Measurements from ENCODE around the gene OR52K2.
"Not testable (repeated sequence)": the region's sequence is repeated elsewhere in the genome, so short reads cannot be mapped to it uniquely, and the experiment has no call there.

OR52K2 gene

DNA sequence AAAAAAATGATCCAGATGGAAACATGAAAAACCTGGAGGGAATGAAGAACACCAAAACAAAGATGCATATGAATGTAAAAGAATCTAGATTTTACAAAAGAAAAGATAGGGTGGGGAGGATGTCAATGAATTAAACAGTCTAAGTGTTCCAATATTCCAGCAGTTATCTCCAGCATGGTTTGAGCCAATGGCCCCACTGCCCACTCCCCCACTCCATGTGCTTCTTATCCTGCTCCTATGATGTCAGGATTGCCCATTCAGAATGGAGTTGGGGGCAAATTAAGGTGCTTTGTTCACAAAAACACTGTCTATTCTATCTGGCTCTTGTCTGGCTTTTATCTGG is 32.1 kb downstream of the OR52K2 start:
- no peak for DNase-seq (ENCODE audit: extremely low read depth, insufficient read length)

DNA sequence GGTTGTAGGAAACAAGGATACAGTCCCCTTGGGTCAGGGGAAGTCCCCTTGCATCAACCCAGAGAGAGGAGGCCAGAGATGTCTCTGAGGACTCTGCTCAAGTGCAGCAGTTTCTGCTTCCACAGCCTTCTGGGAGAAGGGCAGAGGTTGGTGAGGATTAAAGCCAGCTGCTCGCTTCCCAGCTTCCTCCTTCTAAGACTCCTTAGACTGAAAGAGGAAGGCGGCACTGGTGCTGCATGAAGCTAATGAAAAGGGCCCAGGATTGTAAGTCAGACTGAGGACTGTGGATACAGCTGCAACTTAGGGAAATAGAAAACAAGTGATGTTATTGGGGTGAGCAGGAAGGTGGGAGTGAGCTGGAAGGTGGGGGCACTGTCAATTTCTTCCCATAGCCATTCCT is 33.4 kb downstream of the OR52K2 start, which contains the start of gene OR52K1:
Gene OR52K1, plus strand, starts transcription at position 202 of the 400 bp plus-strand sequence. CDS start 6,255 bp downstream, outside the sequence.
- no peak for DNase-seq (ENCODE audit: extremely low read depth, insufficient read length)
- TF ChIP-seq, protein P1, sequence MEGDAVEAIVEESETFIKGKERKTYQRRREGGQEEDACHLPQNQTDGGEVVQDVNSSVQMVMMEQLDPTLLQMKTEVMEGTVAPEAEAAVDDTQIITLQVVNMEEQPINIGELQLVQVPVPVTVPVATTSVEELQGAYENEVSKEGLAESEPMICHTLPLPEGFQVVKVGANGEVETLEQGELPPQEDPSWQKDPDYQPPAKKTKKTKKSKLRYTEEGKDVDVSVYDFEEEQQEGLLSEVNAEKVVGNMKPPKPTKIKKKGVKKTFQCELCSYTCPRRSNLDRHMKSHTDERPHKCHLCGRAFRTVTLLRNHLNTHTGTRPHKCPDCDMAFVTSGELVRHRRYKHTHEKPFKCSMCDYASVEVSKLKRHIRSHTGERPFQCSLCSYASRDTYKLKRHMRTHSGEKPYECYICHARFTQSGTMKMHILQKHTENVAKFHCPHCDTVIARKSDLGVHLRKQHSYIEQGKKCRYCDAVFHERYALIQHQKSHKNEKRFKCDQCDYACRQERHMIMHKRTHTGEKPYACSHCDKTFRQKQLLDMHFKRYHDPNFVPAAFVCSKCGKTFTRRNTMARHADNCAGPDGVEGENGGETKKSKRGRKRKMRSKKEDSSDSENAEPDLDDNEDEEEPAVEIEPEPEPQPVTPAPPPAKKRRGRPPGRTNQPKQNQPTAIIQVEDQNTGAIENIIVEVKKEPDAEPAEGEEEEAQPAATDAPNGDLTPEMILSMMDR (IDR thresholded peaks at IDR 0.05; ENCODE audit: insufficient read depth, low read length, poor library complexity, severe bottlenecking), result no peak
- Histone ChIP-seq H3K4me3 (replicated peaks; ENCODE audit: low read depth, low read length) (no peak within 1 kb of the TSS), H3K27me3 (replicated peaks; ENCODE audit: control insufficient read depth, insufficient read depth, low read length) (no peaks in the 10 kb centered on the region), H3K36me3 (ENCODE audit: control insufficient read depth, insufficient read depth, low read length) (no peaks in the 10 kb centered on the region)

More for the DNA sequence above, 32.1 kb downstream of the OR52K2 start:
- H3K4me3 ChIP-seq (replicated peaks; ENCODE audit: low read depth, low read length), result no peak overlapping the region
- TF ChIP-seq, protein P1 (IDR thresholded peaks at IDR 0.05; ENCODE audit: insufficient read depth, low read length, poor library complexity, severe bottlenecking), result no peak
- no peaks in the 10 kb centered on the region for H3K36me3 ChIP-seq (ENCODE audit: control insufficient read depth, insufficient read depth, low read length)
- no peaks in the 10 kb centered on the region for H3K27me3 ChIP-seq (replicated peaks; ENCODE audit: control insufficient read depth, insufficient read depth, low read length)

DNA sequence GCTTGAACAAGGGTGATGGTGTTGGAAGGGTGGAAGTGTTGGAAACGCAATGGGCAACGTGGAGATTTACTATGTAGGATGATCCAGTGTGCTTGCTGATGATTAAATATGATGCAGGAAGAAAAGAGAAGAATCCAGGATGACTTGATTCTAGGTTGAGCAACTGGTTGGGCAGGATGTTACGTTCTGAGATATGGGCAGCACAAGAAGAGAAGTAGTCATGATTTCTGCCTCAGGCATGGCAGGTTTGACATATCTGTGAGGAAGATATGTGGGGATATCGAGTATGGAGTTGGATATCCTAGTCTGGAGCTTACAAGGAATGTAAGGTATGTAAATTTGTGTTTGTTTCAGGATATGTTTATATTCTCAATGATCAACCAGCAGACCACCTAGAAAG is 35.2 kb downstream of the OR52K2 start:
- DNase-seq (ENCODE audit: extremely low read depth, insufficient read length), result no peak
- H3K36me3 ChIP-seq (ENCODE audit: control insufficient read depth, insufficient read depth, low read length), result no peaks in the 10 kb centered on the region
- TF ChIP-seq, protein P1 (IDR thresholded peaks at IDR 0.05; ENCODE audit: insufficient read depth, low read length, poor library complexity, severe bottlenecking), result no peak
- H3K27me3 ChIP-seq (replicated peaks; ENCODE audit: control insufficient read depth, insufficient read depth, low read length), result no peaks in the 10 kb centered on the region
- H3K4me3 ChIP-seq (replicated peaks; ENCODE audit: low read depth, low read length), result no peak overlapping the region

DNA sequence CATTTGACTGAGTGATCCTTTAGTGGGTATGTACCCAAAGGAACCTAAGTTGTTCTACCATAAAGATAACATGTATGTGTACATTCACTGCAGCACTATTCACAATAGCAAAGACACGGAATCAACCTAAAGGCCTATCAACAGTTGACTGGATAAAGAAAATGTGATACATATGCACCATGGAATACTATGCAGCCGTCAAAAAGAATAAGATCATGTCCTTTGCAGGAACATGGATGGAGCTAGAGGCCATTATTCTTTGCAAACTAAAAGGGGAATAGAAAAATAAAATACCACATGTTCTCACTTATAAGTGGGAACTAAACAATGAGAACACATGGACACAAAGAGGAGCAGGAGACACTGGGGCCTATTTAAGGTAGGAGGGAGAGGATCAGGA is 42.3 kb downstream of the OR52K2 start:
- H3K4me3 ChIP-seq (replicated peaks; ENCODE audit: low read depth, low read length); H3K36me3 ChIP-seq (ENCODE audit: control insufficient read depth, insufficient read depth, low read length); DNase-seq (ENCODE audit: extremely low read depth, insufficient read length); H3K27me3 ChIP-seq (replicated peaks; ENCODE audit: control insufficient read depth, insufficient read depth, low read length): not testable (repeated sequence)

DNA sequence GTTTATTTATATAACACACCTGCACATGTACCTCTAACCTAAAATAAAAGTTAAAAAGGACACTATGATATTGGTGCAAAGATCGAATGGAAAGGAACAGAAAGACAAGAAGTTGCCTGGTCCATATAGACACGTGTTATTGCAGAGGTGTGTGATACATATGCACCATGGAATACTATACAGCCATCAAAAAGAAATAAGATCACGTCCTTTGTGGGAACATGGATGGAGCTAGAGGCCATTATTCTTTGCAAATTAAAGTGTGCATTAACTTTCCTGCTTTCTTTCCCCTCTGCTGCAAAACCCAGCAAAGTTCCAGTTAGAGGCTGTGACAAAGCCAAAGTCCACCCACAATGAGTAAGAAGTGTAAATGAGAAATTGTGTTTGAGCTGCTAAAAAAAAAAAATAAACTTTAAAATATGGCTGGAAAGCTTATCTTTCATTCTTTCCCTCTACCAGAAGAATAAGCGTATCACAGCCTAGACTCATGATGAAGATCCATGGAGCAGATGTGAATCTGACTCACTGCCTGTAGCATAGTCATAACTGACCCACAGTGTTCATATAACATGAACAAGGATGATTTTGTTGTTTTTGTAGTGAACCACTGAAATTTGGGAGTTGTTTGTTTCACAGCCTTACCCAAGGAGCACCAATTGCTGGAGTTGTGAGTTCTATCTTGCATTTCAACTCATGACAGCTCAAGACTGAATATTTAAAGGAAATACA is 42.9 kb downstream of the OR52K2 start:
- no peaks in the 10 kb centered on the region for H3K27me3 ChIP-seq (replicated peaks; ENCODE audit: control insufficient read depth, insufficient read depth, low read length)
- TF ChIP-seq, protein P1 (IDR thresholded peaks at IDR 0.05; ENCODE audit: insufficient read depth, low read length, poor library complexity, severe bottlenecking), result no peak
- no peak for DNase-seq (ENCODE audit: extremely low read depth, insufficient read length)
- no peaks in the 10 kb centered on the region for H3K36me3 ChIP-seq (ENCODE audit: control insufficient read depth, insufficient read depth, low read length)
- no peak overlapping the region for H3K4me3 ChIP-seq (replicated peaks; ENCODE audit: low read depth, low read length)

DNA sequence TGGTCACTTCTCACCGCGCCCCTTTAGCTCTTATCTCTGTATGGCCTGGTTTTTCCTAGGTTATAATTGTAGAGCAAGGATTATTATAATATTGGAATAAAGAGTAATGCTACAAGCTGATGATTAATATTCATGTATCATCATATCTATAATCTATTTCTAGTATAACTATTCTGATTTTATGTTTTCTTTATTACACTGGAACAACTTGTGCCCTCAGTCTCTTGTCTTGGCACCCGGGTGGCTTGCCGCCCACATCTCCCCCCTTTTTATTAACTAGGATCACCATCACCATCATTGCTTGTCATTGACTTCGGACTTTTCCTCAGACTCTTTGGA is 44.4 kb downstream of the OR52K2 start:
- DNase-seq (ENCODE audit: extremely low read depth, insufficient read length), result no peak
- Histone ChIP-seq H3K4me3 (replicated peaks; ENCODE audit: low read depth, low read length) (no peak overlapping the region), H3K36me3 (ENCODE audit: control insufficient read depth, insufficient read depth, low read length) (no peaks in the 10 kb centered on the region), H3K27me3 (replicated peaks; ENCODE audit: control insufficient read depth, insufficient read depth, low read length) (no peaks in the 10 kb centered on the region)
- TF ChIP-seq, protein P1 (IDR thresholded peaks at IDR 0.05; ENCODE audit: insufficient read depth, low read length, poor library complexity, severe bottlenecking), result no peak

Data from GM06990 (cell line).